GM23338 (cell line): ENCODE data around the gene TMEM256. TPM values are rescaled to one million over a fixed set of nuclear protein-coding genes. Genes with fewer than 3 reads are reported as not detected.
"Not testable (repeated sequence)": the region's sequence is repeated elsewhere in the genome, so short reads cannot be mapped to it uniquely, and the experiment has no call there.

Source experiments
- ATAC-seq: fragments of 200-7000 bp; cut with Tn5 transposase; 3 replicates; pipeline ENCODE4 v1.9.1; 2020
- DNase-seq: peaks from one replicate; pipeline ENCODE4 v3.0.0-alpha.2; 2015; ENCODE audit warnings: low spot score
- H2AFZ ChIP-seq: fragments of 200-600 bp; sonication (generic); 2 replicates; pipeline ENCODE4 v1.8.0; 2016; ENCODE audit warnings: antibody characterized with exemption, mild to moderate bottlenecking, moderate library complexity
- H3F3A ChIP-seq: fragments of 200-600 bp; sonication (generic); replicated peaks from 2 replicates; pipeline ENCODE4 v1.8.0; 2017; ENCODE audit warnings: antibody characterized with exemption, mixed run types, low read depth
- H3K27ac ChIP-seq: fragments of 200-600 bp; sonication (generic); 2 replicates; pipeline ENCODE4 v1.6.1; 2016; ENCODE audit warnings: low read depth
- H3K27me3 ChIP-seq: fragments of 200-600 bp; sonication (generic); 2 replicates; pipeline ENCODE4 v1.8.0; 2016; ENCODE audit warnings: mild to moderate bottlenecking, mixed run types, moderate library complexity; ENCODE audit not compliant: insufficient read depth
- H3K36me3 ChIP-seq: fragments of 200-600 bp; sonication (generic); 2 replicates; pipeline ENCODE4 v1.8.0; 2016; ENCODE audit warnings: mild to moderate bottlenecking; ENCODE audit not compliant: insufficient read depth
- H3K4me1 ChIP-seq: fragments of 200-600 bp; sonication (generic); 2 replicates; pipeline ENCODE4 v1.8.0; 2016; ENCODE audit warnings: mild to moderate bottlenecking, moderate library complexity; ENCODE audit not compliant: insufficient read depth
- H3K4me2 ChIP-seq: fragments of 200-600 bp; sonication (generic); 2 replicates; pipeline ENCODE4 v1.7.1; 2017; ENCODE audit warnings: mixed run types
- H3K4me3 ChIP-seq: fragments of 200-600 bp; sonication (generic); 2 replicates; pipeline ENCODE4 v1.6.1; 2016; ENCODE audit warnings: mixed run types
- H3K79me2 ChIP-seq: fragments of 200-600 bp; sonication (generic); replicated peaks from 2 replicates; pipeline ENCODE4 v1.8.0; 2017; ENCODE audit warnings: mild to moderate bottlenecking; ENCODE audit not compliant: insufficient read depth
- H3K9me2 ChIP-seq: fragments of 200-600 bp; sonication (generic); 2 replicates; pipeline ENCODE4 v1.8.0; 2017; ENCODE audit not compliant: insufficient read depth
- H4K20me1 ChIP-seq: fragments of 200-600 bp; sonication (generic); replicated peaks from 2 replicates; pipeline ENCODE4 v1.8.0; 2017; ENCODE audit warnings: mild to moderate bottlenecking; ENCODE audit not compliant: insufficient read depth
- H3K27ac Mint-ChIP-seq: 2 replicates; pipeline ENCODE4 v1.8.0; 2020; ENCODE audit warnings: inconsistent platforms, mild to moderate bottlenecking, moderate library complexity, mixed read lengths
- H3K27me3 Mint-ChIP-seq: 3 replicates; pipeline ENCODE4 v1.8.0; 2022; ENCODE audit warnings: low read depth, mild to moderate bottlenecking, moderate library complexity, mixed read lengths, inconsistent platforms; ENCODE audit not compliant: insufficient read depth, poor library complexity
- H3K36me3 Mint-ChIP-seq: 3 replicates; pipeline ENCODE4 v1.8.0; 2021; ENCODE audit warnings: low read depth, mild to moderate bottlenecking, inconsistent platforms, moderate library complexity, mixed read lengths
- H3K4me1 Mint-ChIP-seq: 3 replicates; pipeline ENCODE4 v1.8.0; 2020; ENCODE audit warnings: mild to moderate bottlenecking, inconsistent platforms, mixed read lengths
- H3K4me3 Mint-ChIP-seq: 3 replicates; pipeline ENCODE4 v1.8.0; 2021; ENCODE audit warnings: moderate library complexity, mild to moderate bottlenecking, inconsistent platforms, mixed read lengths
- H3K9me3 Mint-ChIP-seq: 3 replicates; pipeline ENCODE4 v1.8.0; 2020; ENCODE audit warnings: moderate library complexity, mild to moderate bottlenecking, inconsistent platforms, mixed read lengths
- CREB1 ChIP-seq: fragments of 250-450 bp; sonication (Bioruptor Pico); IDR thresholded peaks from 2 replicates; pipeline ENCODE4 v1.5.0; 2020; ENCODE audit warnings: low read depth, mild to moderate bottlenecking, moderate library complexity
- EZH2 ChIP-seq: fragments of 200-600 bp; sonication (generic); IDR thresholded peaks from one replicate; pipeline ENCODE4 v1.8.0; 2017; ENCODE audit warnings: antibody characterized with exemption, mild to moderate bottlenecking, low read depth; ENCODE audit not compliant: unreplicated experiment
- EZH2phosphoT487 ChIP-seq: fragments of 200-600 bp; sonication (generic); IDR thresholded peaks from one replicate; pipeline ENCODE4 v1.8.1; 2018; ENCODE audit warnings: antibody characterized with exemption; ENCODE audit not compliant: unreplicated experiment
- JUNB ChIP-seq: IDR thresholded peaks from one replicate; pipeline ENCODE4 v1.6.1; 2016; ENCODE audit warnings: antibody characterized with exemption; ENCODE audit not compliant: unreplicated experiment
- NANOG ChIP-seq: IDR thresholded peaks from 2 replicates; pipeline ENCODE4 v1.6.1; 2016; ENCODE audit warnings: antibody characterized with exemption, borderline replicate concordance
- STAT1 ChIP-seq: IDR thresholded peaks from one replicate; pipeline ENCODE4 v1.6.1; 2016; ENCODE audit warnings: antibody characterized with exemption; ENCODE audit not compliant: unreplicated experiment
- ZNF114 ChIP-seq: fragments of 250-450 bp; sonication (Bioruptor Pico); IDR thresholded peaks from 2 replicates; pipeline ENCODE4 v1.5.0; 2020; ENCODE audit warnings: mild to moderate bottlenecking, moderate library complexity
- polyA plus RNA-seq: library from polyadenylated mRNA; unstranded; fragments of >200 nt; fragmentation: Nextera tagmentation; extraction: Ambion mirVana; gene quantifications from 2 replicates; pipeline ENCODE4 v1.2.1, GENCODE V29; 2016
- total RNA-seq: library from RNA; depleted of rRNA; stranded (reverse); fragments of >200 nt; shearing (Covaris generic); gene quantifications from 2 replicates; pipeline ENCODE4 v1.2.3, GENCODE V29; 2014
- TF ChIP-seq, protein P1 (sequence below): IDR thresholded peaks from 2 replicates; pipeline ENCODE4 v1.6.1; 2016; ENCODE audit warnings: antibody characterized with exemption
- TF ChIP-seq, protein P2 (sequence below): IDR thresholded peaks from one replicate; pipeline ENCODE4 v1.6.1; 2018; ENCODE audit warnings: antibody characterized with exemption; ENCODE audit not compliant: unreplicated experiment

TMEM256 gene
- total and polyA plus RNA-seq, 2 experiments from 2014 or later: 127 to 197 TPM

- Histone ChIP-seq H3K9me2 (no peaks in the 10 kb centered on the region), H3K79me2 (no peaks in the 10 kb centered on the region), H3K4me2 (no peak overlapping the region), H3K36me3 (no peaks in the 10 kb centered on the region), H3F3A (0 out of 2 replicates have a peak, but pooled peaks cover 5% of the 10 kb centered on the region), H3K4me3 (no peak overlapping the region), H2AFZ (no peak overlapping the region; the same call in 1 of the 2 replicates), H3K27ac (no peak overlapping the region), H3K27me3 (no peaks in the 10 kb centered on the region), H3K4me1 (peaks cover 28% of the 10 kb centered on the region), H4K20me1 (no peaks in the 10 kb centered on the region)
- Mint-ChIP-seq H3K27ac (no peak overlapping the region), H3K9me3 (no peaks in the 10 kb centered on the region), H3K4me3 (no peak overlapping the region), H3K27me3 (peaks cover 9% of the 10 kb centered on the region), H3K4me1 (peaks cover 26% of the 10 kb centered on the region), H3K36me3 (no peaks in the 10 kb centered on the region)
- TF ChIP-seq, protein P1, sequence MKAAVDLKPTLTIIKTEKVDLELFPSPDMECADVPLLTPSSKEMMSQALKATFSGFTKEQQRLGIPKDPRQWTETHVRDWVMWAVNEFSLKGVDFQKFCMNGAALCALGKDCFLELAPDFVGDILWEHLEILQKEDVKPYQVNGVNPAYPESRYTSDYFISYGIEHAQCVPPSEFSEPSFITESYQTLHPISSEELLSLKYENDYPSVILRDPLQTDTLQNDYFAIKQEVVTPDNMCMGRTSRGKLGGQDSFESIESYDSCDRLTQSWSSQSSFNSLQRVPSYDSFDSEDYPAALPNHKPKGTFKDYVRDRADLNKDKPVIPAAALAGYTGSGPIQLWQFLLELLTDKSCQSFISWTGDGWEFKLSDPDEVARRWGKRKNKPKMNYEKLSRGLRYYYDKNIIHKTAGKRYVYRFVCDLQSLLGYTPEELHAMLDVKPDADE: no peak
- TF ChIP-seq JUNB (no peak), EZH2phosphoT487 (no peak), EZH2 (no peak), CREB1 (CRISPR knock-in tag) (no peak), NANOG (no peak), ZNF114 (CRISPR knock-in tag) (no peak), STAT1 (no peak)
- TF ChIP-seq, protein P2, sequence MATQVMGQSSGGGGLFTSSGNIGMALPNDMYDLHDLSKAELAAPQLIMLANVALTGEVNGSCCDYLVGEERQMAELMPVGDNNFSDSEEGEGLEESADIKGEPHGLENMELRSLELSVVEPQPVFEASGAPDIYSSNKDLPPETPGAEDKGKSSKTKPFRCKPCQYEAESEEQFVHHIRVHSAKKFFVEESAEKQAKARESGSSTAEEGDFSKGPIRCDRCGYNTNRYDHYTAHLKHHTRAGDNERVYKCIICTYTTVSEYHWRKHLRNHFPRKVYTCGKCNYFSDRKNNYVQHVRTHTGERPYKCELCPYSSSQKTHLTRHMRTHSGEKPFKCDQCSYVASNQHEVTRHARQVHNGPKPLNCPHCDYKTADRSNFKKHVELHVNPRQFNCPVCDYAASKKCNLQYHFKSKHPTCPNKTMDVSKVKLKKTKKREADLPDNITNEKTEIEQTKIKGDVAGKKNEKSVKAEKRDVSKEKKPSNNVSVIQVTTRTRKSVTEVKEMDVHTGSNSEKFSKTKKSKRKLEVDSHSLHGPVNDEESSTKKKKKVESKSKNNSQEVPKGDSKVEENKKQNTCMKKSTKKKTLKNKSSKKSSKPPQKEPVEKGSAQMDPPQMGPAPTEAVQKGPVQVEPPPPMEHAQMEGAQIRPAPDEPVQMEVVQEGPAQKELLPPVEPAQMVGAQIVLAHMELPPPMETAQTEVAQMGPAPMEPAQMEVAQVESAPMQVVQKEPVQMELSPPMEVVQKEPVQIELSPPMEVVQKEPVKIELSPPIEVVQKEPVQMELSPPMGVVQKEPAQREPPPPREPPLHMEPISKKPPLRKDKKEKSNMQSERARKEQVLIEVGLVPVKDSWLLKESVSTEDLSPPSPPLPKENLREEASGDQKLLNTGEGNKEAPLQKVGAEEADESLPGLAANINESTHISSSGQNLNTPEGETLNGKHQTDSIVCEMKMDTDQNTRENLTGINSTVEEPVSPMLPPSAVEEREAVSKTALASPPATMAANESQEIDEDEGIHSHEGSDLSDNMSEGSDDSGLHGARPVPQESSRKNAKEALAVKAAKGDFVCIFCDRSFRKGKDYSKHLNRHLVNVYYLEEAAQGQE: no peak
- no peak for ATAC-seq
- DNase-seq: no peak
These were observed 34.1 kb downstream of the TMEM256 start for GRCh38 chr17:7369825-7370224.

- DNase-seq, H3K36me3 ChIP-seq, H3K9me2 ChIP-seq, H3K36me3 Mint-ChIP-seq, H3K27me3 ChIP-seq, H3K27ac Mint-ChIP-seq, H3K79me2 ChIP-seq, H3F3A ChIP-seq, H3K27ac ChIP-seq, H3K27me3 Mint-ChIP-seq, H3K9me3 Mint-ChIP-seq, H4K20me1 ChIP-seq: not testable (repeated sequence)
- ATAC-seq: peak; percentile 22
- H3K4me3 Mint-ChIP-seq: 0 out of 3 replicates have a peak overlapping the region, but pooled peaks have one; percentile 13
- H3K4me2 ChIP-seq: peak overlapping the region; percentile 68
- H3K4me1 ChIP-seq: peaks cover 28% of the 10 kb centered on the region
- peak overlapping the region; percentile 29; the same call in 1 of the 2 replicates for H3K4me3 ChIP-seq
- H3K4me1 Mint-ChIP-seq: peaks cover 26% of the 10 kb centered on the region
- H2AFZ ChIP-seq: peak overlapping the region; percentile 8; the same call in 1 of the 2 replicates
These were observed 35.3 kb downstream of the TMEM256 start for GRCh38 chr17:7368599-7368994.
